Measurements from ENCODE around the gene EBNA1BP2.

DNA sequence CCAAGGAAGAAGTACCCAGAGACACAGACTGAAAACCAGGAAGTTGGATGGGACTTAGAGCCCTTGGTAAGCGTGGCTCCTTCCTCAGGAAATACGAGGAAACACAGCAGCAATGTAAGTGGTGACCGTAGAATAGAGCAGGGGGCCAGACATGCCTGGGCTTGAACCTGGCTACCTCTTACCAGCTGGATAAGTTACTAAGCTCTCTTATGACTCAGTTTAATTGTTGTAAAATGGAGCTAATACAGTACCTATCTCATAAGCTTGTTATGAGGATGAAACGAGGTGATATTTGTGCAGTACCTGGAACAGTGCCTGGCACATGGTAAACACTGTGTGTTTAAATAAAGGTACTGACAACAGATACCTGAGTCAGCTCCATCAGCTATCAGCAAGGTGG is 19.2 kb downstream of the EBNA1BP2 start:
- TF ChIP-seq EZH2phosphoT487 (IDR thresholded peaks at IDR 0.05; ENCODE audit: insufficient read depth, low read depth) (no peak), EZH2 (IDR thresholded peaks at IDR 0.05; ENCODE audit: insufficient read depth, poor library complexity, severe bottlenecking) (no peak)

Data from GM23248 (cell line).